ENCODE measurements around the gene CDON.

The CDON gene

DNA sequence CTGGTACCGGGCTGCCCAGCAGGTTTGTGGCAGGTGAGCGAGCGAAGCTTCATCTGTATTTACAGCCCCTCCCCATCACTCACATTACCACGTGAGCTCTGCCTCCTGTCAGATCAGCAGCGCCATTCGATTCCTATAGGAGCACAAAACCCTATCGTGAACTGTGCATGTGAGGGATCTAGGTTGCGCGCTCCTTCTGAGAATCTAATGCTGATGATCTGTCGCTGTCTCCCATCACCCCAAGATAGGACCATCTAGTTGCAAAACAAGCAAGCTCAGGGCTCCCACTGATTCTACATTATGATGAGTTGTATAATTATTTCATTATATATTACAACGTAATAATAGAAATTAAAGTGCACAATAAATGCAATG, 132.6 kb downstream of the CDON start:
- no peak for DNase-seq (ENCODE audit: extremely low read depth, insufficient read length)
- TF ChIP-seq CTCF (IDR thresholded peaks at IDR 0.05; ENCODE audit: insufficient read depth, low read length, poor library complexity, severe bottlenecking), result no peak

DNA sequence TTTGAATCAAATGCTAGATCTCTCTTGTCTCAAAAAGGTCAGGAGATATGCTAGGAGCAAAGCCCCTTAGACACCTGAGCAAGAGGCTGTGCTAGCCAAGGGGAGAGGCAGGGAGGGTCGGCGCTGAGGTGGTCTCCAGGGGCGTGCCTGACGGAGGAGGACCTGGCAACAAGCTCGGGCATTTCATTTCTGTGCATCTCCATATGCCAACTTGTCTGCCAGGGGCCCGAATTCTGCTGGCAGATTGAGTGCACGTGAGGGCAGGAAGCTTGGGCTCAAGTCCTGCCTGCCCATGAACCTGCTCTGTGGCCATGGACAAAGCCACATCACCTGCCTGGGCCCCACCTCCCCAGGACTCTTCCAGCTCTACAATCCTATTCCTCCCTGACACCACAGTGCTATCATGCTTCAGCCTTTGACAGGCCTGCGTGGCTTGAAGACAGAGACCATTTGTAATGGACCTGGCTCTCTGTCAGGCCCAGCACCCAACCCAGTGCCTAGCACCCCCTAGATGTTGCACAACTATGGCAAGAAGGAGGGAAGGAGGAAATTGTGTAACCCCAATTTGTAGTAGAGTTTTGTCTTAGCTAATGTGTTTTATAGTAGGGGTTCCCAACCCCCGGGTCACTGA, 133.1 kb downstream of the CDON start:
- Histone ChIP-seq H3K27me3 (replicated peaks; ENCODE audit: control insufficient read depth, insufficient read depth, low read length) (no peaks in the 10 kb centered on the region; the same call in none of the 2 replicates), H3K36me3 (ENCODE audit: control insufficient read depth, insufficient read depth, low read length) (no peaks in the 10 kb centered on the region), H3K4me3 (replicated peaks; ENCODE audit: low read depth, low read length) (no peak overlapping the region)
- no peak for TF ChIP-seq CTCF (IDR thresholded peaks at IDR 0.05; ENCODE audit: insufficient read depth, low read length, poor library complexity, severe bottlenecking)
- no peak for DNase-seq (ENCODE audit: extremely low read depth, insufficient read length)

More for the DNA sequence above, 132.6 kb downstream of the CDON start:
- Histone ChIP-seq H3K27me3 (replicated peaks; ENCODE audit: control insufficient read depth, insufficient read depth, low read length) (no peaks in the 10 kb centered on the region; the same call in none of the 2 replicates), H3K36me3 (ENCODE audit: control insufficient read depth, insufficient read depth, low read length) (no peaks in the 10 kb centered on the region), H3K4me3 (replicated peaks; ENCODE audit: low read depth, low read length) (no peak overlapping the region)

- DNase-seq (ENCODE audit: extremely low read depth, insufficient read length), result no peak
- Histone ChIP-seq H3K27me3 (replicated peaks; ENCODE audit: control insufficient read depth, insufficient read depth, low read length) (peaks cover 1% of the 10 kb centered on the region), H3K4me3 (replicated peaks; ENCODE audit: low read depth, low read length) (no peak overlapping the region), H3K36me3 (ENCODE audit: control insufficient read depth, insufficient read depth, low read length) (no peaks in the 10 kb centered on the region)
- TF ChIP-seq CTCF (IDR thresholded peaks at IDR 0.05; ENCODE audit: insufficient read depth, low read length, poor library complexity, severe bottlenecking), result no peak
Measured at GRCh38 chr11:125926682-125927081, 136.0 kb downstream of the CDON start.

DNA sequence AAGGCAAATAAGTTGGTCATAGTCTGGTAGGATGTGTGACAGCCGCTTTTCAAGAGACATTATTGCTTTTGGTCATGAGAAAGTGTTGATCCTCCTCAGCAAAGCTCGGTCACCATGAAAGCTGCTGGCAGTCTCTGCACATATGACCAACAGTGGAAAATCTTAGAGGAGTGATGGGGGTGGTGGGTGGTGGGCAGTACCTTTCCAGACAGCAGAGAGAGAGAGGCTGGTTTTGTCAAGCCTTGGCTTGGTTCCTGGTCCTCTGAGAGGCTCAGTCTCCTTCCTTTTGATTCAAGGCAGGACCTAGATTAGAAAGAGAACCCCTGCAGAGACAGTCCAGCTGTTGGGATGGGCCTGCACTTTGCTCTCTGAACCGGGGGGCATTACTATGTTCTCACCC, 136.9 kb downstream of the CDON start:
- Histone ChIP-seq H3K27me3 (replicated peaks; ENCODE audit: control insufficient read depth, insufficient read depth, low read length) (peaks cover 1% of the 10 kb centered on the region), H3K36me3 (ENCODE audit: control insufficient read depth, insufficient read depth, low read length) (no peaks in the 10 kb centered on the region), H3K4me3 (replicated peaks; ENCODE audit: low read depth, low read length) (no peak overlapping the region)
- no peak for DNase-seq (ENCODE audit: extremely low read depth, insufficient read length)
- TF ChIP-seq CTCF (IDR thresholded peaks at IDR 0.05; ENCODE audit: insufficient read depth, low read length, poor library complexity, severe bottlenecking), result no peak

DNA sequence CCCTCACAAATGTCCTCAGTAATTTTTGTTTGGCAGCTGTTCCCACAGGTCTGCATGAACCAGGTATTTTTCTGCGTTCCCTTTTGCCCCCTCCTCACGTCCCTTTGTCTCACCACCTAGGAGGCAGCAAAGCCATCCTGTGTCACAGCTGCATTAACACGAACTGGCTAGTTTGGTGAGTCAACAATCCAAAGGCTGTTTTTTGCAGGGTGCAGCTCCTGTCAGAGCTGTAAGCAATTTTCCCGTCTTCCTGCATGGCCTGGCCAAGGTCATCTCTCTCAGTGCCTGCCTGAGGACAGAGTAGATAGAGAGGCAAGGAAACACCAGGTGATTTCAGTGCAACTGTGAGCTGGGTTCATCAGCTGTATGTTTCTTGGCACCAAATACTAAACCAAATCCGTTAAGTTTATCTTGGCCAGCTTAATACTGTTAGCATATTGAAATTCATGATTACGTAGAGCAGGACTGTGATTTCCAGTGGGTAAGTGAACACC, 137.4 kb downstream of the CDON start:
- no peak for TF ChIP-seq CTCF (IDR thresholded peaks at IDR 0.05; ENCODE audit: insufficient read depth, low read length, poor library complexity, severe bottlenecking)
- no peak overlapping the region for H3K4me3 ChIP-seq (replicated peaks; ENCODE audit: low read depth, low read length)
- no peak for DNase-seq (ENCODE audit: extremely low read depth, insufficient read length)
- H3K27me3 ChIP-seq (replicated peaks; ENCODE audit: control insufficient read depth, insufficient read depth, low read length), result peaks cover 1% of the 10 kb centered on the region
- no peaks in the 10 kb centered on the region for H3K36me3 ChIP-seq (ENCODE audit: control insufficient read depth, insufficient read depth, low read length)

All from GM06990 (cell line).